Stimulated activated CD4-positive, alpha-beta T cell treated with anti-CD3 and anti-CD28 coated beads, TNF-alpha, amount 100 ng/mL, for 48 hours (primary cell): ENCODE results near the gene PKP4.
"Not testable (repeated sequence)": the region's sequence is repeated elsewhere in the genome, so short reads cannot be mapped to it uniquely, and the experiment has no call there.

Source experiments
- DNase-seq, 3 donors: peaks; one replicate each; pipeline ENCODE4 v3.0.0-alpha.2; 2020; ENCODE audit warnings: low read depth in 3 of 3

PKP4 gene

GRCh38 chr2:158456309-158457066, at the start of gene PKP4, which contains the start of gene CCDC148:
Gene PKP4 (plus strand): TSS chr2:158456952. CDS start chr2:158533185, 76,233 bp downstream.
Gene CCDC148 (minus strand): TSS chr2:158456753. CDS start chr2:158456439, 314 bp downstream.
- DNase-seq: peak; percentile 66 to 83 (median 83)

DNA sequence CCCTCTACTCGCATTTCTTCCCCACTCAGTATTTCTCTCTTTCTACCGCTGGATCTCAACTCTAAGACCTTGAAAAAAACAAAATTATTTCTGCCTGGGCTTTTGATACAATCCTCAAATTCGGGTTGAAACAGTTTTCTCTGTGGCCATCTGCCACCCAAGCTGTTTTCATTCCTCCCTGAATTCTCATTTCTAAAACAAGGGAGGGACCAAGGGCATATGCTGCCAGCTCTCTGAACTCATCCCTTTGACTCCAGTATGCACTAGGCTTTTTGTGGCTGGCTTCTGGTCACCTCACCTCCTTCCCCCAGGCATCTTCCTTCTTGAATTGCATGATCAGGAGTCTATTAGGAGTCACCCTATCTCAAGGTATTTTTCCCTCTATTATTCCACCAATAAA, 49.7 kb upstream of the PKP4 start:
- DNase-seq: no peak

DNA sequence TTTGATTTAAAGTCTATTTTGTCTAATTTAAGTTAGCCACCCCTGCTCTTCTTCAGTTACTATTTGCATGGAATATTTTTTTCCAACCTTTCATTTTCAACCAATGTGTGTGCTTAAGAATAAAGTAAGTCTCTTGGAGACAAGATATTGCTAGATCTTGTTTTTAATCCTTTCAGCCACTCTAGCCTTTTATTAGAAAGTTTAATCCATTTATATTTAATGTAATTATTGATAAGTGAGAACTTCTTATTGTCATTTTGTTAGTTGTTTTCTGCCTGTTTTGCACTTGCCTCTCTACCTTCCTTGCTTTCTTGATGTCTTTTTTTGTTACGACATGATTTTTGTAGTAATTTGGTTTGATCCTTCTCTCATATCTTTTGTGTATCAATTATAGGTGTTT, 46.6 kb upstream of the PKP4 start:
- no peak for DNase-seq

- no peak for DNase-seq
These were observed 45.0 kb upstream of the PKP4 start for GRCh38 chr2:158411748-158412147.

GRCh38 chr2:158412206-158412605, 44.5 kb upstream of the PKP4 start:
- no peak for DNase-seq

DNA sequence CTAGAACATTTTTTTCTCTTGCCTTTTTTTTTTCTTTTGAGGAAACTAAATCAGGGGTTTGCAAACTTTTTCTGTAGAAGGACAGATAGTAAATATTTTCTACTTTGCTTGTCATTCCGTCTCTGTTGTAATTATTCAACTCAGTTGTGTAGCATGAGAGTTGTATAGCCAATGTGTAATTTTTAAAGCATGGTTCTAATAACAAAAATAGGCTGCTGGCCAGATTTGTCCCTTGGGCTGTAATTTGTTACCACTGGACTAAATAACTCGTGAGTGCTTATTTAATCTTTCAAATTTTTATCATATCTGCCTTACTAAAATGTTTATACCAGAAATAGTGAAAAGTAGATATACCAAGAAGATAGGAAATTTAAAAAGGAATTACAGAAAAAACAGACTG, 43.2 kb upstream of the PKP4 start:
- no peak for DNase-seq

DNA sequence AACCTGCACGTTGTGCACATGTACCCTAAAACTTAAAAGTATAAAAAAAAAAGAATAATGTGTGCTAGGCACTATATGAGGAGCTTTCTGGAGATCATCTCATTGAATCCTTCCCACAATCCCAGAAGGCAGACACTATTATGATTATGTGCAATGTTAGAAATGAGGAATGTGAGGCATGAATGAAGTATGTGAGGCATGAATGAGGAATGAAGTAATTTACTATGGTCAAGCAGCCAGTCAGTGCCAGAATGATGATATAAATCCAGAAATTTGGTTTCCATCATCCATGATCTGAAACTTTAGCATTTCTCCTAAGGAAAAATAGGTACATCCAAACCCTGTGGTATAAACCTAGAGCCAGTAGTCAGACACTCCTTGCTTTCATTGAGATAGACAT, 42.2 kb upstream of the PKP4 start:
- no peak for DNase-seq

DNA sequence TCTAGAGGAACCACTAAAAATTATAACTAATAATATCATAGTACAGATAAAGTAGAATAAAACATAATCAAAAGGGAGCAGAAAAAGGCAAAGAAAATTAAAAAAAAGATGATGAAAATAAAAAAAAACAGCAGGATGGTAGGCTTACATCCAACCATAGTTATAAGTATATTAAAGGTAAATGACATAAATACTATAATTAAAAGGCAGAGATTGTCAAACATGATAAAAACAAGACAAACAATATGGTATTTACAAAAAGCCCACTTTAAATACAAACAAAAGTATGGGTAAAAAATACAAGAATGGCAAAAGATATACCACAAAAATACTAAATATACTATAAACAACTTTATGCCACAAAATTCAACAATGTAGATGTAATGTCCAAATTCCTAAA, 24.6 kb upstream of the PKP4 start:
- no peak for DNase-seq

- DNase-seq: not testable (repeated sequence)
These were observed 23.0 kb upstream of the PKP4 start for GRCh38 chr2:158433716-158434115.

- not testable (repeated sequence) for DNase-seq
These were observed 17.7 kb upstream of the PKP4 start for GRCh38 chr2:158439062-158439461.

- DNase-seq: no peak
These were observed 13.1 kb upstream of the PKP4 start for GRCh38 chr2:158443606-158444005.

- peak in 2 of 3 donors; percentile 14 to 42 for DNase-seq
These were observed 507 bp downstream of the PKP4 start for GRCh38 chr2:158457092-158457825.

- DNase-seq: peak in 2 of 3 donors; percentile 33 to 34
These were observed 1.3 kb downstream of the PKP4 start for GRCh38 chr2:158457826-158458616.

DNA sequence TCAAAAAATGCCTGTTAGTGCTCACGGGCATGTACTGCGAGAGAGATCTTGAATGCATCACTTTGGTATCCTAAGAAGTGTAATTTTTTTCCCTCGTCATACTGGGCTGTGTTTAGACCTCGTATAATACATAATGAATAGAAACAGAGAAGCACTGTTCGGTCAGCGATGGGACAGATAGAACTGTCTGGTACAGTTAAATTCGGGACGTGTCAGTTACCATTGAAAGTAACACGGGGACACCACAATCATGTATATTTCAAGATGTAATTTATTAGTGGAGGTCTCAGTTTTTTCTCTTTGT, 1.8 kb downstream of the PKP4 start:
- DNase-seq: no peak

DNA sequence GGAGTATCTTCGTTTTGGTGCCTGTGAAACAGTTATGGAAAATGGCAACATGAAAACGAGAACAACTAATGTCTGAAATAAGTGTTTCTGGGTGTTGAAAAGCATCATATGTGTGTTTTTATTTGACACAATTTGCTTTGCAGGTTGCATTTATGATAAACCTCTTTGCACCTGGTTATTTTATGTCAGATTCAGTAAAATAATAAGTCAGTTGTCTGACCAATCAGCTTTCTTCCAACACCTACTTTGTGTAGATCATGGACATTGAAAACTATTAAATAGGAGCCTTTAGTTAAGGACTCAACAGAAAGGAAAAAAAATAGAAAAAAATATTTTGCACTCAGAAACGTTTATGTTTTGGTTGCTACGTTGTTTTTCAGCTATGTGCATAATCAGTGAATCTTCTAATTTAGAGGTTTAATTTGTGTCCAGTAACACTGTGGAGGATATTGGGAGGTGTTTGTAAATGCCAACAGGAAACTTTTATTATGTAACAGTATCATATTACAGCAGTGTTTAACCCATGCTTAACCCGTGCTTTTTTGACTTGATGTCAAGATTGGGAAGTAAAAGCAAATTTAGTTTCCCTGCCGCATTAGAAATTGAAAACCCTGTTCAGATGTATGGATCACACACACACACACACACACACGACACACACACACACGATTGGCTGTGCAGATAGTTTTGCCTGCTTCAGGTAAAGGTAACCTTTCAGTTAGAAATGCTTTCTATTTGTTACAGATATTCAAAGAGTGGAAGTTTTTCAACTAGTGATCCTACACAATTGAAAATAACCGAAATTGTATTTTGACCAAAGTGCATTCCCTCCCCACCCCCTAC, 2.6 kb downstream of the PKP4 start:
- no peak for DNase-seq

- no peak for DNase-seq
These were observed 4.0 kb downstream of the PKP4 start for GRCh38 chr2:158460632-158461297.

- no peak for DNase-seq
These were observed 6.8 kb downstream of the PKP4 start for GRCh38 chr2:158463496-158464095.

DNA sequence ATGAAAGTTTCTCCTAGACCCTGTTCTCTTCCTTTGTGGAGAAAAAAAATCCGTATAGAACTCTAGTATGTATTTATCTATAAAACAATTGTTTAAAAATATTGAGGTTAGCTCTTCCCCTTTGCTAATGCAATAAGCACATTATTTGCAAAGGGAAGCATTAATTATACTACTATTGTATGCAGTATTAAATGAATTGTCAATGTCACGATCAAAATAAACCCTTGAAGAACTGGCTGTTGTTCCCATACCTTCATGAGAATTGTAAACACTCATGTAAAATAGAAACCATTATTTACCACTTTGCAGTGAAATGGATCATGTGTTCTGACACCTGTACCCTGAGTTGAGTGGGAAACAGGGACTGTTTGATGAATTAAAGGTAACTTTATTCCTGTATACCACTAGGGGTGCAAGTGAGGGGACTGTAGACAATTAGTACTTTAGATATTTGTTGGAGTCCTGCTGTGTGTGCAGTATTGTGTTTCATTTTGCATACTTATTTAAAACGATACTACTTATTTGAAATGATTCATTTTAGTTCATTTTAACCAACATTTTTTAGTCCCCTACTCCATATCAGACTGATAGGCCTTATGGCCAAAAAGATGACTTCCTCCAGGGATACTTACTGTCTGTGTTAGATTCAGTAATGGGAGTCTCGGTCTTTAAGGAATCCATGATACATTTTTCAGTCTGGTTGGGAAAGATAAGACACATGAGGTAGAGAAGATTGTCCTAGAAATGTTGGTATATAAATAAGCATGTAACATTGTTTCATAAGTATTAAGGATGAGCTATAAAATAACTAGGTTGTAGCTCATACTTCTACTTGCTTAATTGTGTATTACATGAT, 7.9 kb downstream of the PKP4 start:
- DNase-seq: no peak

DNA sequence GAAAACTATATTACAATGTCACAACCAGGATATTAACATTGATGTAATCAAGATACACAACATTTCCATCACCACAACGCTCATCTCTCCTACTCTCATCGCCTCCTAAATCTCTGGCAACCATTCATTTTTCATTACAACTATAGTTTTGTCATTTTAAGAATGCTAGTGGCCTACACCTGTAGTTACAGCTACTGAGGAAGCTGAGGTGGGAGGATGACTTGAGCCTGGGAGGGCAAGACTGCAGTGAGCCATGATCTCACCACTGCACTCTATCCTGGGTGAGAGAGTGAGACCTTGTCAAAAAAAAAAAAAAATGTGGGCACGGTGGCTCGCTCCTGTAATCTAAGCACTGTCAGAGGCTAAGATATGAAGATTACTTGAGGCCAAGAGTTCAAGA, 10.5 kb downstream of the PKP4 start:
- DNase-seq: no peak

DNA sequence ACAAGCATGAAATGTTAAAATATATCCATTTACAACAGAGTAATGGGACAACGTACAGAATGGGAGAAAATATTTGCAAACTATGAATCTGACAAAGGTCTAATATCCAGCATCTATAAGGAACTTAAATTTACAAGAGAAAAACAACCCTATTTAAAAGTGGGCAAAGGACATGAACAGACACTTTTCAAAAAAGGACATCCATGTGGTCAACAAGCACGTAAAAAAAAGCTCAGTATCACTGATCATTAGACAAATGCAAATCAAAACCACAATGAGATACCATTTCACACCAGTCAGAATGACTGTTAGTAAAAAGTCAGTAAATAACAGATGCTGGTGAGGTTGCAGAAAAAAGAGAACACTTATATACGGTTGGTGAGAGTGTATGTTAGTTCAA, 16.1 kb downstream of the PKP4 start:
- not testable (repeated sequence) for DNase-seq
